ENCODE measurements around the gene DIDO1.

Gene DIDO1

GRCh38 chr20:62907384-62908317 lies 18.7 kb downstream of the DIDO1 start:
- FAIRE-seq = no peak

GRCh38 chr20:62906647-62907375 lies 19.5 kb downstream of the DIDO1 start:
- FAIRE-seq = no peak

GRCh38 chr20:62906209-62906608 lies 20.1 kb downstream of the DIDO1 start:
- FAIRE-seq = no peak

- FAIRE-seq = no peak
These were observed 20.7 kb downstream of the DIDO1 start for GRCh38 chr20:62905536-62906117.

GRCh38 chr20:62902926-62903615 lies 23.2 kb downstream of the DIDO1 start:
- FAIRE-seq = no peak

GRCh38 chr20:62901891-62902290 lies 24.4 kb downstream of the DIDO1 start:
- FAIRE-seq = no peak

- FAIRE-seq = no peak
These were observed 25.4 kb downstream of the DIDO1 start for GRCh38 chr20:62900692-62901584.

- FAIRE-seq = no peak
These were observed 26.1 kb downstream of the DIDO1 start for GRCh38 chr20:62900052-62900691.

- no peak for FAIRE-seq
These were observed 26.7 kb downstream of the DIDO1 start for GRCh38 chr20:62899633-62900051.

- FAIRE-seq = no peak
These were observed 27.2 kb downstream of the DIDO1 start for GRCh38 chr20:62898970-62899632.

- FAIRE-seq = no peak
These were observed 28.0 kb downstream of the DIDO1 start for GRCh38 chr20:62898093-62898964.

GRCh38 chr20:62897666-62898065 lies 28.6 kb downstream of the DIDO1 start:
- no peak for FAIRE-seq

- no peak for FAIRE-seq
These were observed 29.8 kb downstream of the DIDO1 start for GRCh38 chr20:62896526-62896925.

- no peak for FAIRE-seq
These were observed 30.8 kb downstream of the DIDO1 start for GRCh38 chr20:62895539-62895938.

- no peak for FAIRE-seq
These were observed 32.0 kb downstream of the DIDO1 start for GRCh38 chr20:62894261-62894660.

- FAIRE-seq = no peak
These were observed 32.6 kb downstream of the DIDO1 start for GRCh38 chr20:62893700-62894099.

- no peak for FAIRE-seq
These were observed 33.7 kb downstream of the DIDO1 start for GRCh38 chr20:62892348-62893304.

- no peak for FAIRE-seq
These were observed 35.2 kb downstream of the DIDO1 start for GRCh38 chr20:62891111-62891510.

- no peak for FAIRE-seq
These were observed 35.9 kb downstream of the DIDO1 start for GRCh38 chr20:62890444-62890843.

All from A204.1 (cell line).